RWPE2 (cell line): ENCODE measurements around the gene PDE4C.

Experiments used
- ATAC-seq: fragments of 200-7000 bp; cut with Tn5 transposase; 3 replicates; pipeline ENCODE4 v1.9.1; 2021; ENCODE audit warnings: low read depth
- DNase-seq: peaks from one replicate; pipeline ENCODE4 v3.0.0-alpha.2; 2020; ENCODE audit warnings: low spot score
- H3K27ac ChIP-seq: fragments of 450-650 bp; 2 replicates; pipeline ENCODE4 v1.5.1; 2017; ENCODE audit warnings: mild to moderate bottlenecking; ENCODE audit not compliant: poor library complexity, severe bottlenecking
- H3K27me3 ChIP-seq: fragments of 250-450 bp; sonication (Bioruptor Pico); 2 replicates; pipeline ENCODE4 v1.5.1; 2021; ENCODE audit warnings: mild to moderate bottlenecking, moderate library complexity; ENCODE audit not compliant: insufficient read depth, poor library complexity, severe bottlenecking
- H3K36me3 ChIP-seq: fragments of 250-450 bp; sonication (Bioruptor Pico); 2 replicates; pipeline ENCODE4 v1.5.1; 2020; ENCODE audit warnings: low read depth, mild to moderate bottlenecking, moderate library complexity
- H3K4me1 ChIP-seq: fragments of 250-450 bp; sonication (Bioruptor Pico); 2 replicates; pipeline ENCODE4 v1.5.1; 2021; ENCODE audit warnings: mild to moderate bottlenecking, moderate library complexity; ENCODE audit not compliant: insufficient read depth, poor library complexity, severe bottlenecking
- H3K4me3 ChIP-seq: fragments of 250-450 bp; sonication (Bioruptor Pico); 2 replicates; pipeline ENCODE4 v1.5.1; 2021; ENCODE audit warnings: mild to moderate bottlenecking, moderate library complexity; ENCODE audit not compliant: severe bottlenecking
- H3K9me3 ChIP-seq: fragments of 250-450 bp; sonication (Bioruptor Pico); 2 replicates; pipeline ENCODE4 v1.5.1; 2021; ENCODE audit warnings: mild to moderate bottlenecking, moderate library complexity; ENCODE audit not compliant: severe bottlenecking
- TF ChIP-seq, protein P1 (sequence below): fragments of 450-650 bp; IDR thresholded peaks from one replicate; pipeline ENCODE4 v1.5.1; 2017; ENCODE audit warnings: mild to moderate bottlenecking, moderate library complexity; ENCODE audit not compliant: poor library complexity, severe bottlenecking

The PDE4C gene

DNA sequence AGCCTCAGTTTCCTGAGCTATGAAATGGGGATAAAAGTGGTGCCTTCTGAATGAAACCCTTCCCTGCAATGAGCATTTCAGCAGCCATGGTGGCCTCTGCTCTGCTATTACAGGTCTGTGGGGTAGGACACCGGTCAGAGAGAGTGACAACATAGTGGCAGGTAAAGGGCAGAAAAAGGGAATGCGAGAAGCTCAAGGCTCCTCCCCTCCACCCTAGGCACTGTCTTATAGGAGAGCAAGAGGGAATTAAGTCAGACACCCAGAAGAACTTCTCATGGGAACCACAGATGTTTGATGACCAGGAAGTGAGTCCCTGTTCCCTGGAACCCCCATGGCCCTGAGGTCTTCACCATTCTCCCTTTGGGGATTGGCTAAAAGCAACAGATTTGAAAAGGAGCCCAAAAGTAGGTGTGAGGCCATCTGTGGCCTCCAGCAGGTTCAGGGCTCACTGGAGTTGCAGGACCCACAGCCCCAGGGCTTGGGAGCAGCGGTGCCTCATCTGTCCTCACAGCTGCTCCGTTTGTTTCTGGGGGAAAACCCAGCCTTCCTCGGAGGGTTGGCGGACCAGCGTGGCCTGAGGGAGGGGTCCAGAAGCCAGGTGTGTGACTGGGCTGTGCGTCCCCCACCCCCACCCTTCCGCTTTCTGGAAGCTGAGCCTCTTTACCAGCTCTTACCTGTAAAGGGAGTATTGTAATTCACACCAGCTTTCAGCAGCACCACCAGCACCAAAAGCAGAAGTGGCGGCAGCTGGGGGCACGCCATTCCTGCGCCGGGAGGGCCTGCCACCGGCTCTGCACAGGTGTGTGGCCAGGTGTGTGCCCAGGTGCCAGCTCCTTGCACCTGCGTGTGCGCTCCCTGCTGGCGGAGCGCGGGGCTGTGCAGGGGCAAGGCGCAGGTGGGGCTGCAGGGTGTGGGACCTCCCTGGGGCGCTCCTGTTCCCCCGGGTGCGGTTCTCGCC is 28.6 kb upstream of the PDE4C start:
- Histone ChIP-seq H3K27ac (no peak overlapping the region), H3K4me3 (no peak overlapping the region), H3K9me3 (no peaks in the 10 kb centered on the region), H3K36me3 (no peaks in the 10 kb centered on the region), H3K27me3 (no peaks in the 10 kb centered on the region), H3K4me1 (no peaks in the 10 kb centered on the region)
- no peak for ATAC-seq
- no peak for DNase-seq
- TF ChIP-seq, protein P1, sequence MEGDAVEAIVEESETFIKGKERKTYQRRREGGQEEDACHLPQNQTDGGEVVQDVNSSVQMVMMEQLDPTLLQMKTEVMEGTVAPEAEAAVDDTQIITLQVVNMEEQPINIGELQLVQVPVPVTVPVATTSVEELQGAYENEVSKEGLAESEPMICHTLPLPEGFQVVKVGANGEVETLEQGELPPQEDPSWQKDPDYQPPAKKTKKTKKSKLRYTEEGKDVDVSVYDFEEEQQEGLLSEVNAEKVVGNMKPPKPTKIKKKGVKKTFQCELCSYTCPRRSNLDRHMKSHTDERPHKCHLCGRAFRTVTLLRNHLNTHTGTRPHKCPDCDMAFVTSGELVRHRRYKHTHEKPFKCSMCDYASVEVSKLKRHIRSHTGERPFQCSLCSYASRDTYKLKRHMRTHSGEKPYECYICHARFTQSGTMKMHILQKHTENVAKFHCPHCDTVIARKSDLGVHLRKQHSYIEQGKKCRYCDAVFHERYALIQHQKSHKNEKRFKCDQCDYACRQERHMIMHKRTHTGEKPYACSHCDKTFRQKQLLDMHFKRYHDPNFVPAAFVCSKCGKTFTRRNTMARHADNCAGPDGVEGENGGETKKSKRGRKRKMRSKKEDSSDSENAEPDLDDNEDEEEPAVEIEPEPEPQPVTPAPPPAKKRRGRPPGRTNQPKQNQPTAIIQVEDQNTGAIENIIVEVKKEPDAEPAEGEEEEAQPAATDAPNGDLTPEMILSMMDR, result no peak

DNA sequence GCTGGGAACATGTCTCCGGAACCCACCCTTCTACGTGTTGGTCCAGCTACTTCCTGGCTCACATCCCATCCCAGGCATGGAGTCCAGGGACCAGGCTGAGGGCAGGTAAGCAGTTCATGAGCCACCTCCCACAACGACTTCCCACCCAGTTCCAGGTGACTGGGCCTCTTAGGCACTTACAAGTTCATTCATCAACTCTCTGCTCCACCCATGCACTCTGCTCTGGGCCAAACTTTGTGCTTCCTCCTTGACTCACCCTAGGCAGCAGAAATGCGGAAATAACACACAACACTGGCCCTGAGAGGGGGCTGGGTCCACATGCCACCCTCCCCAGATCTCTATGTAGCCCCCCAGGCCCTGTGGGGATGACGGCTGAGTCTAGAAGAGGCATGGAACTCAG is 27.5 kb upstream of the PDE4C start:
- no peak overlapping the region for H3K4me3 ChIP-seq
- H3K9me3 ChIP-seq, result no peaks in the 10 kb centered on the region
- H3K27me3 ChIP-seq, result no peaks in the 10 kb centered on the region
- no peaks in the 10 kb centered on the region for H3K36me3 ChIP-seq
- no peaks in the 10 kb centered on the region for H3K4me1 ChIP-seq
- TF ChIP-seq, protein P1, result no peak
- H3K27ac ChIP-seq, result no peak overlapping the region
- DNase-seq, result no peak
- peak; percentile 67 for ATAC-seq

DNA sequence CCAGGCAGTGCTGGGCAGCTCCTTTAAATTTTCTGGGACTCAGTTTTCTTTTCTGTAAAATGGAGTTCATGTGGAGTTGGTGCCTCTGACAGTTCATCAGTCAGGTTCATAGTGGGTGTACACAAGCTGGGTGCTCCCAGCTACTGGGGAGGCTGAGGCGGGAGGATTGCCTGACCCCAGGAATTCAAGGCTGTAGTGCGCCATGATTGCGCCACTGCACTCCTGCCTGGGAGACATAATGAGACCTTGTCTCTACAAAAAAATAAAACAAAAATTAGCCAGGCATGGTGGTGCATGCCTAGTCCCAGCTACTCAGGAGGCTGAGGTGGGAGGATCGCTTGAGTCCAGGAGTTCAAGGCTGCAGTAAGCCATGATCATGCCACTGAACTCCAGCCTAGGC is 26.9 kb upstream of the PDE4C start:
- ATAC-seq (no peak), DNase-seq (no peak)
- Histone ChIP-seq H3K4me1 (no peaks in the 10 kb centered on the region), H3K27me3 (no peaks in the 10 kb centered on the region), H3K36me3 (no peaks in the 10 kb centered on the region), H3K27ac (no peak overlapping the region), H3K9me3 (no peaks in the 10 kb centered on the region), H3K4me3 (no peak overlapping the region)
- TF ChIP-seq, protein P1, result no peak

DNA sequence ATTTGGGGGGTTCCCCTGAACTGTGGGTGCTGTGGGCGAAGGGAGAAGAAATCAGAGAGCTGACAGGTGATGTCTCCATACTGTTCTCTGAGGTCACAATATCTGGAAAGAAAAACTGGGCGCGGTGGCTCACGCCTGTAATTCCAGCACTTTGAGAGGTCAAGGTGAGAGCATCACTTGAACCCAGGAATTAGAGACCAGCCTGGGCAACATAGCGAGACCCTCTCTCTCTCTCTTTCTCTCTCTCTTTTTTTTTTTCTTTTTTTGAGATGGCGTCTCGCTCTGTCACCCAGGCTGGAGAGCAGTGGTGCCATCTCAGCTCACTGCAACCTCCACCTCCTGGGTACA is 26.1 kb upstream of the PDE4C start:
- no peaks in the 10 kb centered on the region for H3K27me3 ChIP-seq

More for the DNA sequence above, 26.1 kb upstream of the PDE4C start:
- no peaks in the 10 kb centered on the region for H3K9me3 ChIP-seq
- no peak overlapping the region for H3K4me3 ChIP-seq
- TF ChIP-seq, protein P1, result no peak
- ATAC-seq (no peak), DNase-seq (no peak)
- H3K36me3 ChIP-seq, result no peaks in the 10 kb centered on the region
- H3K4me1 ChIP-seq, result no peaks in the 10 kb centered on the region
- H3K27ac ChIP-seq, result no peak overlapping the region
